ENCODE measurements around the gene DNASE2B.

The DNASE2B gene

DNA sequence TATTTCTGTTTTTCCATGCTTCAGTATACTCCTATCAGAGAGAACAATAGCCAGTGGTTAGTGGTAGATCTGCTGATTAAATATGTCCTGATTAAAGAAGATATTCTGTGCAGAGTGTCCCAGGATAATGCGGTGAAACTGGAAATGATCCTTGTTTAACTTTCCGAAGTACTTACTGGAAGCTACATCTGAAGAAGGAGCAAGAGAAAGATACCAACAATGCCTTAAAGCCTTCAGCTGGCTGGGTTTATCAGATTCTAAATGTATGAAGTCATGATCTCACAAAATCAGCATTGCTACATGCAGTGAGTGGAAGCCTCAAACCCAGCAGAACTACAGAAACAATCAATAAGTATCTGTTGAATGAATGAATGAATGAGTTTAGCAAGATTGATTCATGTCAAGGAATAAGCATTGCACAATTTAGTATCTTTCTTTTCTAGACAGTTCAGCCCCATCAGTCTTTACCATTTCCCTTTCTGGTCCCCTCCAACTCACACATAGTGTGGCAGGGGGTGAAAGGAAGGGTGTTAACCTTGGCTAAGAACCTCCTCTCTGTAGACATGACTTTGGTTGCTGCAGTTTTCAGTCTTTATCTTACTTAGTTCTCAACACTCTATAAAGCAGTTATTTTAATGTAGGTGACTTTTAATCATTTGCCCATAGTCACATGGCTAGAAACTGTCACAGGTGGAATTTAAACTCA is 24.7 kb upstream of the DNASE2B start:
- in situ Hi-C loops (cut with HindIII; ENCODE audit: low sequenced_read_pairs), result no loop called here

DNA sequence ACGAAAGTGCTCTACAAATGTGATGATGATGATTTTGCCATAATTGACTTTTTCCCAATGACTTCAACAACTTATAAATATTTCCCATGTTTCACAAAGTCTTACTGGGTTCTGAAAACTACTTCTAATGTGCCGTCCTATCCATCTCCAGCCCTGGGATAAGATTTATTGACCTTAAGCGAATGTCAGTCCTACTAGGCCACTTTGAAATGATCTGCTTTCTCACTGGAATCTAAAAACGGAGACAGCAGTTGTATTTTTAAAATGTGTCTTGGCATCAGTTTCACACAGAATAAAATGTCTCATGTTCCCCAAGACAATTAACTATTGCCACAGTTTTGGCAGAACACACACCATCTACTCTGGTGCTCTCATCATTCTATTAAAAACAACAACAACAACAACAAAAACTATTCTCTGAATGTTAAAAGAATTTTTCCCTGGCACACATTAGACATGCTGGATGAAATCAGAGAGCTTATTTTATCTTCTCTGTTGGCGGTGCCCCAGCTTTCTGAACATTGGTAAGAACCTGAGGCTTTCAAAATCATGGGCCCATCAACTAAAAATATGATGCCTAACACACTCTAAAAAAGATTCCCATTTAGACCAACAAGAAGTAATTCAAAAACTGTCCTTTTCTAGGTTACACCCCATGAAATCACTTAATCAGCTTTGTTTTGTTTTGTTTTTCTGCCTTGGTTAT is 23.1 kb upstream of the DNASE2B start:
- in situ Hi-C loops (cut with HindIII; ENCODE audit: low sequenced_read_pairs), result no loop called here

DNA sequence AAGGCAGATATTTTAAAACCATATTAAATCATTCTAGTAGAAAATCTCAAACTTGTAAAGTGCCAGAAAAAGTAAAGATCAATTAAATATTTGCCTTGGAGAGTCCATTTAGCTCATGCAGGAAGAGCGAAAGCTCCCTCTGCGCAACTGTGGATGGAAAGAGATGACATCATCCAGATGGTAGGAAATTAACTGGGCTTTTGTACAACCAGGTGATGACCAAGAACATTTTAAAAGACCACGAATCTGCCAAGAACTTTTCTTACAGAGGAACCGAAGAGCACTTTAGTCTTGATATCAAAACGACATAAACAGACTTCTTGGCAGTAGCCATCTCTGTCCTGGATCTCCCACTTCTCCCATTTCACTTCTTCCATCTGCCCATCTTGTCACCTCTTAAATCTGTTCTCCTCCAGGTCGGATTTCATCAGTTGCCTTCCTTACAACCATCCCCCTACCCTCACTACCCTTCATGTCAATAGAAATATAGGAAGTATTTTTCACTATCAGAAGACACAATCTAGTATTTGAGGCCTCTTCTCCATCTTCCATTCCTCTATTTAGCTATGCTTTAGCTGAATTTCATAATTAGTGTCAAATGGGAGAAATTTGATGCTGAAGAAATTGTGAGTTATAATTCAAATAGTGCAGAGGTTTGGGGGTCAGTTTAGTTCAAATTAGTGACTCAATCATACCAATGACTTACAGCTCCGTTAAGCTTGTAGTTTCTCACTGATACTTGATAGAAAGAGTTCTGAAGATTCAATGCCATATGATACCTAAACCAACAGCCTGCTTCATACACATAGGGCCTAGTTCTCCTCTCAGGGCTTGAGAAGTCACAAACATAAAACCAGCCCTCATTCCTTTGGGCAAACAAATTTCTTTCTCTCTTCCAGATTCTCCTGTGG is 22.0 kb upstream of the DNASE2B start:
- in situ Hi-C loops (cut with HindIII; ENCODE audit: low sequenced_read_pairs), result no loop called here

DNA sequence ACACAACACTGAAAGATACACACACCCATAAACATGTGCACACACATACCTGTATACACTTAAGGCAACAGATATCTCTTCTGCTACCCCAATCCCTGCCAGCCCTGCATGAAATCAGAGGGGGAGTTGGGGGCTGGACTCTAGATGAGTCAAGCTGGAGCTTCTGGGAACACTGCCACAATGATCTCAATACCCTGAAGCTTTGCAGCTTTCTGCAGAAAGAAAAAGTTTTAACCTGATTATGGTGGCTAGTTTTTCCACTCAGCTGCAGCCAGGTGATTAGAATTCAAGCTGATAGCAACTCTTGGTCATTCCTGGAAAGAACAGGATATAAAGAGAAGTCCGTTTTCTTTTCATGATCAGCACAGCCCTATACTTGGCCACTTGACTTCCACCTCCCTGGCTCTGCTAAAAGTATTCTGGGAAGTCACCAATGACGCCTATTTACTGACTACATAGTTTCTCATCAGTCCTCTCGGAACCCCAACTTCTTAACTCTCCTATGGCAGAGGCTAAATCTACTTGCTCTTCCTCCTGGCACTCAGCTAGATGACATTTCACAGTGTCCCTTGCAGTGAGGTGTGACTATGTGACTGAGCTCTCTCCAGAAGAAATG is 20.7 kb upstream of the DNASE2B start:
- in situ Hi-C loops (cut with HindIII; ENCODE audit: low sequenced_read_pairs), result no loop called here

DNA sequence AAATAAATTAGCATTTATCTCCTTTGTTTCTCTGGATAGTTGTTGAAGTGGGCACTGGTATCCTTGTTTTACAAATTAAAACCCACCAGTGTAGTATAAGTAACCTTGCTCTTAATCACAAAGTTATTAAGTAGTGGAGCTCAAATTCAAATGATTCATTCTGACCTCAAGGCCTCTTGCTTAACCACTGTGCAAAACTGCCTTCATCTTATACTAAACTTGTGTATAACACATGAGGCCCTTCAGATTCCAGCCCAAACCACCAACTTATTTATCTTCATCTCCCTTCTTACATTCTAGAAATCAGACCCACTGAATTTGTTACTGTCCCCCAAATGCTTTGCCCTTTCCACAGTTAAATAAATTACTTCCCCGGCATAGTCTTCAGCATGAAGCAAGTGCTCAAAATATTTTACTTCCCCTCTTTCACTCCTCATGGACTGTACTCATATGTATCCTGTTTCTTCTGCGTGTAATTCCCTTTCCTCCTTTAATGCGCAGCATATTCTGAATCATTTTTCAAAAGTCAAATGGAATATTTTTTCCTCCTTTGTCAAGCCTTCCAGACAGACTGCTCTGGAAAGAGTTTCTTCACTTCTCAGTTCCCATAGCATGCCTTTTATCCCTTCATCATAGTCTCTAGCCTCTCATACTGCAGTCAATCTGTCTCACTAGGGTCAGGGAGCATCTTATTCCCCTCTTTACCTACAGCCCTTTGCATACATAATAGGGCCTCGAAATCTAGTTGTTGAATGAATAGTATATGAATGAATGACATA is 19.0 kb upstream of the DNASE2B start:
- in situ Hi-C loops (cut with HindIII; ENCODE audit: low sequenced_read_pairs), result no loop called here

DNA sequence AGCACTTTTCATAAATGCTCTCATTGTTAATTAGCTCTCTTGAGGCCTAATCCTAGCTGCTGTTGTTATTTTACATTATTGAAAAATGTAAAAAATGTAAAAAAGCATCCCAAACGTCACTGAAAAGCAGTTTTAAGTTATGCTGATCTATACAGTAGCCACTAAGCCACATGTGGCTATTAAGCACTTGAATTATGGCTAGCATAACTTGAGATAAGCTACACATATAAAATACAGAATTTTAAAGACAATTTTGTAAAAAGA is 18.4 kb upstream of the DNASE2B start:
- in situ Hi-C loops (cut with HindIII; ENCODE audit: low sequenced_read_pairs), result no loop called here

DNA sequence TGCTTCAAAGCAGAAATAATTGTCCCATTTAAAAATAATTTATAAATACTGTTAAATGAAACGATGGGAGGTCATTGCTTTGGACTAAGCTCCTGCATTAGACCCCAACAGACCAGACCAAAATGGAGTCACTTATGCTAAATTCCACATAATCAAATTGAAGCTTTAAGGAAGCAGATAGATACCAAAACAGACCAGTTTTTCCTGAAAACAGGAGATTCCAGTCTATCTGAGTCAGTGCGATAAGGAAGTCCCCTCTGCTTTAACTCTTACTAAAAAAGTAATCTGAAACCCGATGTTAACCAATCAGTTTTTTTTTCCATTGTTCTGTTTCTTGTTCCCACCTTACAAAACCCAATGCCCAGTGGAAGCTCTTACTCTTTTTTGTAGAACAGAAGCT is 16.2 kb upstream of the DNASE2B start:
- in situ Hi-C loops (cut with HindIII; ENCODE audit: low sequenced_read_pairs), result no loop called here

DNA sequence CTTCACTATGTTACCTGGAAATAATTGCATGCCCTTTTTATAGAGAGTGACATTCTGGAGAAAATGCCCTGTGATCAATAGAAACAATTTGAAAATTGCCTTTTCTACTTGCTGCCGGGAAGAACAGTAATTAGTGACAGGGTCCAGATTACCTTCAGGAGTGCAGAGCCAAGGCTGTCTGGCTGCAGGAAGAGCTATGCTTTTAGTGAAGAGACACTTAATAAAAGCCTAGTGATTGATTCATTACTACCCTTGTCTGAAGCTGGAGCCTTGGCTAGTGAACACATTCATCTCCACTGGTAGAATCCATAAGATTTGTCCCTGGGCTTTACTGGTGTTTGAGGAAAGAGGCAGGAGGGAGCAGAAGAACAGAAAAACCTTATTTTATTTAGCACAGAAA is 12.9 kb upstream of the DNASE2B start:
- in situ Hi-C loops (cut with HindIII; ENCODE audit: low sequenced_read_pairs), result no loop called here

DNA sequence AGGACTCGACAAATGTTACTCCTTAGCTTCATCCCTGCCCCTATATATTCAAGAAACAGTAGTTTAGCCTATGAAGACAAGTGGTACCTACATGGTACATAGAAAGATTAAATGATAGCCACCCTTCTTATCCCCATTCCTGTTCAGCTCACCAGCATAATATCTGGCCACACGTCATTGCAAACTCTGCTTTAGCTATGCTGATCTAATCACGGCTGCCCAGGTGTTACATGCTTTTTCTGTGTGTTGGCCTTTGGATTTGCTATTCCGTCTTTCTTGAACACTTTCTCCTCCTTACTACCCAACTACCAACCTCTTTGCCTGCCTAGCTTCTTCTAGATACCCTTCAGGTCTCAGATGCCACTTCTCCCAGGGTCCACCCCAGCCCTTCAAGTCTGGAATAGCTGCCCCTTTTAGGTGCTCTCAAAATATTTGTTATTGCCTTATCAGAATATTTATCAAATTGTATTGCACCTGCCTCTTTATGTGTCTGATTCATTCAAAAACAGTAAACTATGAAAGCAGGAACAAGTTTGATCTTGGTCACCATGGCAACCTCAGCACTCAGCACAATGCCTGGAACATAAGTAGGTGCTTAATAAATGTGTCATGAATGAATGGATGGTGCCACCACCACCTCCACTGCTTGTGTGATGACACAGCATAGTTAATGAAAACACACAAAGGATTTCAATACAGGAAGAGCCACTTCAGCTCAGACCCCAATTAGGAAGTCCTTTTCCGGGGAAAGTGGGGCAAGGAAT is 11.4 kb upstream of the DNASE2B start:
- in situ Hi-C loops (cut with HindIII; ENCODE audit: low sequenced_read_pairs), result no loop called here

DNA sequence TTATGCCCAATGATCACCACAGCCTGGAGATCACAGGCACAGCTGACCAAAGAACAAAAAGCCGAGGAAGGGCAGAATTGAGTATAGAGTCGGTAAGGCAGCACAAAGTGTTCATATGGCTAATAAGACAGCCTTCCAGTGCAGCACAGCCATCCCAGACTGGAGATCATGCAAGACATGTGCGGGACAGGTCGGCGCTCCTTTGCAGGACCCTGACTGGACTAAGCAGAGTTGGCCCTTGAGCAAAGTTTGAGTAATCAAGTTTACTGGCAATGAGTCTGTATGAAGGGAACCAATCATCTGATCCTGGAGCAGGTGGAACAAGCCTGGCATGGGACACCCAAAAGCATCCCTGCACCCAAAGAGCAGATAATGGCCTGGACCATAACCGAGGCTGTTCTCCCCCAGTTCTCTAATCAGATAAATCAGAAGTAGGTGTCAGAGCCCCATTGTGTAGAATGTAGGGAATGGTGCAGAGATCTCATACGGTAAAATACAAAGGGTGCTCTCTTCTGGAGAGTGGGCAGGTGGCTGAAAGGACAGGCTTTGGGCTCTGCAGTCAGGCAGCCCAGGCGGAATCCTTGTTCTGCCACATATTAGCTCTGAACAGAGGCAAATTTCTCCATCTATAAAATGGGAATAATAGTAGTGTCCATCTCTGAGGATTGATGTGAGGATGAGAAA is 10.7 kb upstream of the DNASE2B start:
- in situ Hi-C loops (cut with HindIII; ENCODE audit: low sequenced_read_pairs), result no loop called here

DNA sequence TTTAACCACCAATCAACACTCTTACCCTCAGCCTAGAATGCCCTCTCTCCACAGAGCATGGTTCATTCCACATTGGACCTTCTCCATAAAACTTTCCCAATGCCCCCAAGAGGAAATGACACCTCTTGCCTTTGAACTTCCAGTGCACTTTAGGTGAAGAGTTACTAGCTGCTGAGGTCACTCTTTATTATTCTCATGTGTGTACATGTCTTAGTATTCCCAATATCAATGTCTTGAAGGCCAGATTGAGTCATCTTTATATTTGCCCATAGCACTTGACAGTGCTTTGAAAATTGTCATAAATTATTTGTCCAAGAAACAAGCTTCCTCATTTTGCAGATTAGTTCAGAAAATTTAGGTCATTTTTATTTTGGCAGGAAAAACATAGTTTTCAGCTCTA is 8.1 kb upstream of the DNASE2B start:
- in situ Hi-C loops (cut with HindIII; ENCODE audit: low sequenced_read_pairs), result no loop called here

DNA sequence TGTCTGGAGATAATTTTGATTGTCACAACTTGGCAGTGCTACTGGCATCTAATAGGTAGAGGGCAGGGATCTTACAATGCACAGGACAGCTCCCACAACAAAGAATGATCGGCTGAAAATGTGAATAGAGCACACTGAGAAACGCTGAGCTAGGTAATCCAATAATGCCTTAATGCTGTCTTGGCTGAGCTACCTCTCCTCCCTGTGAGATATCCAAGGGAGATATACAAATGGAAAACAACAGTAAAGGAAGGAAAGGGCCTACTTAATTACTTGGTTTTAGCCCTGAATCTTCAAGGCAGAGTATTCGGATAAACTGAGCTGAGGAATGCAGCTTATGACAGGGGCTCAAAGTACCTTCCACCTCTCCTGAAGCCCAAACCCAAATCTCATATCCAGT is 2.9 kb downstream of the DNASE2B start:
- in situ Hi-C loops (cut with HindIII; ENCODE audit: low sequenced_read_pairs), result no loop called here

DNA sequence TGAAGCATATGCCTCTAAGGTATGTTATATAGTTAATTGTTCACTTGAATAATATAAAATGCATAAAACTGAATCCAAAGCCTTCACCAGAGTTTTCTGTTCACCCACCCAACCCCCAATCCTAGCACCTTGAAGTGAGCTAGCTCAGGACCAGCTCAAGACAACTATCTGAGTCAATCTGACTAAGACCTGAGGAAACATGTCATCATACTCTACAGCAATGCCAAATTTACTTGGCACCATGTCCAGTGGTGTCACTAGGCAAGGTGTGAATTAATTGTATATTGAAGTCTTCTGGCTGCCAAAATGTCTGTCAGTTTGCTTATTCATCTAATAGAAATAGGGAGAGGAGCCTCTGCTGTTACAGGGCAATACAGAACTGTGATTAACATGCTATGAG is 3.8 kb downstream of the DNASE2B start:
- in situ Hi-C loops (cut with HindIII; ENCODE audit: low sequenced_read_pairs), result no loop called here

DNA sequence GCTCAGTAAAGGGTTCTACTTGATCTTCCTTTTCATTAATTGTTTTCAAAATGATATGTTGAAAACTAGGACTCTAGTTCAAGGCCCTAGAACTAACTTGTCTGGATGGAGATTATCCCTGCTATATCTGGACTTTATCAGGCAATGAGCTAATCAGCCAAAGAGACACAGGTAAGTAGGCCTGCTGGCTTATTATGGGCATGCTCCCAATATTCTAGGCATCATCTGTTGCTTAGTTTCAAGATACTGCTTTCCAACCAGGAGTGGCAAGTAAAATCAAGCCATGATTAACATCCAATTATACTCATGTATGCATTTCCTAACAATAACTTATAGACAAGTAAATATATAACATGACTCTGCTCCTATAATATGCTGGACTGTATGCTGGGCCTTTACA is 4.2 kb downstream of the DNASE2B start:
- in situ Hi-C loops (cut with HindIII; ENCODE audit: low sequenced_read_pairs), result no loop called here

DNA sequence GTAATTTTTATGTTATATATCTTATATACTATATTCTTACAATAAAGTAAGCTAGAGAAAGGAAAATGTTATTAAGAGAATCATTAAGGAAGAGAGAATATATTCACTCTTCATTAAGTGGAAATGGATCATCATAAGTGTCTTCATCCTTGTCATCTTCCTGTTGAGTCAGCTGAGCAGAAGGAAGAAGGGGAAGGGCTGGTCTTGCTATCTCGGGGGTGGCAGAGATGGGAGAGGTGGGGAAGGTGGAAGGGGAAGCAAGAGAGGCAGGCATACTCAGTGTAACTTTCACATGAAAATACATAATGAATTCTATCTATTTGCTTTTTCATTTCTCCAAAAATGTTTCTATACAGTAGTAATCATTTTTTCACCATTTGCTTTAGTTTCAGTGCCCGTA is 5.1 kb downstream of the DNASE2B start:
- in situ Hi-C loops (cut with HindIII; ENCODE audit: low sequenced_read_pairs), result no loop called here

DNA sequence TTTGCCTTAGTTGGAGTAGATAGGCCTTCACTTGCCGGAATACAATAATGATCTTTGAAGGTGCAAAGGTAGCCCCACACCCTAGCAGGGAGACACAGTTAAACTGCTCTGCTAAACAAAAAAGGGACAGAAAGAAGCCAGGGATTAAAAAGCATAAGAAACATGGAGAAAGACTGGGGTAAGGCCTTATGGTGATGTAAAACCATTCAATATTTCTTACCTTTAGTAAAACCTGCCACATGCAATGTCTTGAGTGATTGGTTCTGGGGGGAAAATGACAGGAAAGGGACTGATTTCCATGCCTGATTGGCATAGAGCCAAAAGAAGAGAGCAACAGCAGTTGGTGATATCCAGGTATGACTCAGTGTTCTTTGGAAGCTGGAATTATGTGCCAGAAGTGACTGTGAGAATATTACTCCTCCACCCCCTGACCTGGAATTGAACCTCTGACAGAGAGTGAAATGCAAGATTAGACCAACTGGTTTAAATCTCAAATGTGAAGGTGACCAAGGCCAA is 8.1 kb downstream of the DNASE2B start:
- in situ Hi-C loops (cut with HindIII; ENCODE audit: low sequenced_read_pairs), result no loop called here

DNA sequence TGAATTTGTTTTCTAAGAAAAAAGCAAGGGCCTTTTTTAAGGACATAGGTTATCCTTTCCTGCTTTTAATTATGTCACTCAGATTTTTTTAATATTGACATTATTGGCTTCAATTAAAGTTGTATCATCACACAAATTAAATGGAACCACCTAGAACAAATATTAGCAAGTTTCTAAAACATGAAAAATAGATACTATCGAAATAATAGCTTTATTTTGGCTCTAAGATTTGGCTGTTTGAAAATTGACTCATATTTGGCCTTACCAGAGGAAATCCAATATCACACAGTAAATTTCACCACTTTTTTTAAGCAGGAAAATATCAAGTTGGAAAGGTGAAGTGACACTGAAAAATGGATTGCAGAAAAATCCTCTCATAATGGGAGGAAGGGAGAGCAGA is 9.2 kb downstream of the DNASE2B start:
- in situ Hi-C loops (cut with HindIII; ENCODE audit: low sequenced_read_pairs), result no loop called here

DNA sequence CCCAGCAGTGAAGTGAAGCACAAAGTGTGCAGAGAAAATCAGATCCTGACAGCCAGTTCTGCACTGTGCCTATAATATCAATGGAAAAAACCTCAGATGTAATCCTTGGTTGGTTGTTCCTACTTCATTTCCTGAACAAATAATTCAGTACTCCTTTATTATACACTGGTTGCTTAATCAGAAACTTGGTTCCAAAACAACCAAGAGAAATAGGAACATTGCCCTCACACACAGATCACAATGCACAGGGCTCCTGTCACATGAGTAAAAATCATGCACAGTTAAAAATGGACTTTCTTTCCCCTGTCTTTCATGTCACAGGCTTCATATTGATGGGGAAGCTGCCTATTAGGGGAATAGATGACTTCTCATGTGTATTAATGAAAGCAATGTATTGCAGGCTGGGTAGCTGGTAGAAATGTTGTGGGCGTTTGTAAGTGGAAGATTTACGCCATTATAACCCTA is 9.7 kb downstream of the DNASE2B start:
- in situ Hi-C loops (cut with HindIII; ENCODE audit: low sequenced_read_pairs), result no loop called here

DNA sequence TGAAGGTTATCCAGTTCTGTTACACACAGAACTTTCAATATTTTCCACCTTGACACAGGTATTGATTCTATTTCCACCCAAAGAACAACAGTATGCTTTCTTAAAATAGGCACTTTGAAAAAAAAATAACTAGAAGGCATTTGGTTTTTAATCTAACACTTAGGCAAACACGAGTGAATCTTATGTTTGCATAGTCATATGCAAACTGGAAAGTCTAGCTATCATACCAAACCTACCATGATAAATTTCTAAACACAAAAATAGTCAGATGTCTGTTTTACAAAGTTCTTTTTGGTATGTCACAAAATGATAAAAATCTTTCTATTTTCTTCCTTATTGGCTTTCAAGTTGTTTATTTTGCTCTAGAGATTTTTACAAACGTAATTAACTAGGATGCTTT is 11.6 kb downstream of the DNASE2B start:
- in situ Hi-C loops (cut with HindIII; ENCODE audit: low sequenced_read_pairs), result no loop called here

Data from DLD1 (cell line).